K562 (cell line): ENCODE measurements around the gene VPS13D. TPM values are rescaled to one million over a fixed set of nuclear protein-coding genes. Genes with fewer than 3 reads are reported as not detected.

Experiments used
- CBFB ChIP-seq: sonication (generic); formaldehyde crosslinking; IDR thresholded peaks from 2 replicates; pipeline ENCODE4 v1.4.0; 2020; ENCODE audit warnings: mild to moderate bottlenecking, missing genetic modification reagents
- CSDE1 ChIP-seq, 2 experiments: fragments of 450-650 bp; IDR thresholded peaks; 2 replicates each; pipeline ENCODE4 v1.6.1; 2016; ENCODE audit warnings: mild to moderate bottlenecking in 1 of 2
- ELK1 ChIP-seq: sonication (generic); formaldehyde crosslinking; IDR thresholded peaks from 2 replicates; pipeline ENCODE4 v1.8.1; 2022; ENCODE audit warnings: missing genetic modification reagents
- GMEB1 ChIP-seq: fragments of 250-450 bp; sonication (Bioruptor Pico); IDR thresholded peaks from 2 replicates; pipeline ENCODE4 v1.4.0; 2020; ENCODE audit warnings: mild to moderate bottlenecking
- HDAC6 ChIP-seq: IDR thresholded peaks from 2 replicates; pipeline ENCODE4 v1.6.1; 2012; ENCODE audit warnings: low read depth, mild to moderate bottlenecking, control low read depth, inconsistent platforms, low read length, moderate library complexity
- KDM4B ChIP-seq, 2 experiments: fragments of 450-650 bp in 1 of 2; sonication (generic) in 1 of 2; IDR thresholded peaks; 2 replicates each; pipeline ENCODE4 v1.6.1; 2016 to 2017; ENCODE audit warnings: borderline replicate concordance in 2 of 2, antibody characterized with exemption in 1 of 2, low read depth in 1 of 2, mild to moderate bottlenecking in 1 of 2
- MAFG ChIP-seq: fragments of 450-650 bp; conservative IDR thresholded peaks from 2 replicates; pipeline ENCODE4 v1.6.1; 2016; ENCODE audit warnings: missing genetic modification characterization, missing compliant biosample characterization
- MITF ChIP-seq: IDR thresholded peaks from 2 replicates; pipeline ENCODE4 v1.6.1; 2014; ENCODE audit warnings: antibody characterized with exemption
- MXI1 ChIP-seq: IDR thresholded peaks from 2 replicates; pipeline ENCODE4 v1.6.1; 2011; ENCODE audit warnings: low read depth, mild to moderate bottlenecking, improper control_type of control experiment, low read length
- NELFE ChIP-seq: IDR thresholded peaks from 2 replicates; pipeline ENCODE4 v1.6.1; 2011; ENCODE audit warnings: mild to moderate bottlenecking; ENCODE audit not compliant: insufficient read depth, insufficient read length
- POLR3A ChIP-seq: IDR thresholded peaks from 2 replicates; pipeline ENCODE4 v1.6.1; 2011; ENCODE audit warnings: borderline replicate concordance, mild to moderate bottlenecking, moderate library complexity; ENCODE audit not compliant: insufficient read length, insufficient read depth; ENCODE audit errors: extremely low read depth
- PRMT5 ChIP-seq: sonication (generic); formaldehyde crosslinking; IDR thresholded peaks from 2 replicates; pipeline ENCODE4 v1.5.0; 2020; ENCODE audit warnings: missing genetic modification reagents
- RNF2 ChIP-seq: sonication (generic); IDR thresholded peaks from 2 replicates; pipeline ENCODE4 v1.6.1; 2016
- SIX5 ChIP-seq, 2 experiments: IDR thresholded peaks; 2 replicates each; pipeline ENCODE4 v1.6.1; 2011; ENCODE audit warnings: low read length in 2 of 2, borderline replicate concordance in 1 of 2, low read depth in 1 of 2, mild to moderate bottlenecking in 1 of 2, moderate library complexity in 1 of 2; ENCODE audit not compliant: insufficient read depth in 1 of 2
- SRSF9 ChIP-seq: fragments of 200-400 bp; formaldehyde crosslinking; IDR thresholded peaks from 2 replicates; pipeline ENCODE4 v1.6.1; 2017; ENCODE audit warnings: low read depth, low read length, borderline replicate concordance
- TCF15 ChIP-seq: fragments of 250-450 bp; sonication (Bioruptor Pico); IDR thresholded peaks from 2 replicates; pipeline ENCODE4 v1.8.0; 2022; ENCODE audit warnings: moderate library complexity, mild to moderate bottlenecking, inconsistent platforms
- TRIM24 ChIP-seq, 2 experiments: fragments of 450-650 bp; IDR thresholded peaks; 2 replicates each; pipeline ENCODE4 v1.6.1; 2016
- U2AF2 ChIP-seq: fragments of 200-400 bp; formaldehyde crosslinking; optimal IDR thresholded peaks from 2 replicates; pipeline ENCODE3; 2017; ENCODE audit warnings: low read depth, mild to moderate bottlenecking, low read length
- WHSC1 ChIP-seq: IDR thresholded peaks from one replicate; pipeline ENCODE4 v1.6.1; 2012; ENCODE audit warnings: low read length, control low read depth, inconsistent platforms
- ZNF449 ChIP-seq: fragments of 250-450 bp; sonication (Bioruptor Pico); IDR thresholded peaks from 2 replicates; pipeline ENCODE4 v1.8.0; 2022; ENCODE audit warnings: moderate library complexity, mild to moderate bottlenecking, inconsistent platforms
- ZNF57 ChIP-seq: fragments of 450-650 bp; formaldehyde crosslinking; IDR thresholded peaks from 2 replicates; pipeline ENCODE4 v1.4.0; 2020; ENCODE audit warnings: mild to moderate bottlenecking, moderate library complexity
- ZNF778 ChIP-seq: fragments of 450-650 bp; formaldehyde crosslinking; IDR thresholded peaks from 2 replicates; pipeline ENCODE4 v1.4.0; 2020; ENCODE audit warnings: mild to moderate bottlenecking, moderate library complexity
- ZNF785 ChIP-seq: fragments of 250-450 bp; sonication (Bioruptor Pico); IDR thresholded peaks from 2 replicates; pipeline ENCODE4 v1.4.0; 2020; ENCODE audit warnings: mild to moderate bottlenecking
- ZSCAN29 ChIP-seq: fragments of 450-650 bp; IDR thresholded peaks from 2 replicates; pipeline ENCODE4 v1.6.1; 2017
- polyA plus RNA-seq, 8 experiments: library from polyadenylated mRNA; depleted of rRNA in 4 of 8; stranded (reverse) in 5 of 8; unstranded in 3 of 8; fragments of >200 nt; fragmentation: Nextera tagmentation in 2 of 8; fragmentation: Illumina TruSeq in 1 of 8; extraction: Ambion mirVana in 2 of 8; extraction: Trizol in 1 of 8; gene quantifications; 2 replicates each; pipeline versions ENCODE4 v1.2.1 to v1.2.3, GENCODE V29; 2011 to 2014; ENCODE audit warnings: inconsistent platforms in 1 of 8, missing spikeins in 1 of 8
- total RNA-seq, 7 experiments: library from RNA; depleted of rRNA in 6 of 7; stranded (reverse); fragments of >200 nt in 6 of 7; fragmentation: Illumina TruSeq in 2 of 7; extraction: Trizol in 2 of 7; gene quantifications; 2 replicates each; pipeline versions ENCODE4 v1.2.1 to v1.2.3, GENCODE V29; 2011 to 2021; ENCODE audit warnings: low replicate concordance in 1 of 7

Gene VPS13D
- total and polyA plus RNA-seq, 9 of the 15 experiments (the other 6 are each of a cell fraction or from before 2014, with no cell fraction given), result 6.1 to 51.5 (median 38.5) TPM

- TF ChIP-seq GMEB1 (CRISPR knock-in tag) (no peak), ZNF785 (CRISPR knock-in tag) (no peak), KDM4B (IDR thresholded peaks at IDR 0.05; ENCODE audit: borderline replicate concordance in 2 of 2, low read depth in 1 of 2) (no peak), ELK1 (CRISPR knock-in tag) (no peak), ZNF57 (CRISPR knock-in tag) (no peak), MAFG (tag) (no peak), POLR3A (no peak), SRSF9 (no peak), SIX5 (IDR thresholded peaks at IDR 0.05; ENCODE audit: borderline replicate concordance in 1 of 2, insufficient read depth in 1 of 2, low read depth in 1 of 2, low read length in 2 of 2) (no peak), ZSCAN29 (no peak), MXI1 (no peak), TRIM24 (IDR thresholded peaks at IDR 0.05) (peak; percentile 19 to 30; a peak in 1 of 4 replicates), RNF2 (peak; percentile 60; the same call in 1 of the 2 replicates), MITF (peak; percentile 63; the same call in 1 of the 2 replicates), CBFB (no peak), NELFE (no peak), HDAC6 (no peak), ZNF778 (CRISPR knock-in tag) (no peak), PRMT5 (CRISPR knock-in tag) (no peak), CSDE1 (IDR thresholded peaks at IDR 0.05) (no peak), ZNF449 (CRISPR knock-in tag) (no peak), WHSC1 (no peak), TCF15 (no peak), U2AF2 (no peak)
Measured at GRCh38 chr1:12460911-12461621, 231.2 kb downstream of the VPS13D start (continued).
